Progenitor cell of endocrine pancreas (in vitro differentiated cells): ENCODE measurements around the gene ABO. TPM values are rescaled to one million over a fixed set of nuclear protein-coding genes. Genes with fewer than 3 reads are reported as not detected.

Source experiments
- DNase-seq: peaks from one replicate; pipeline ENCODE4 v3.0.0; 2021; ENCODE audit warnings: low spot score; ENCODE audit not compliant: unreplicated experiment
- H3K27ac Mint-ChIP-seq: 2 replicates; pipeline ENCODE4 v1.8.0; 2021; ENCODE audit warnings: mild to moderate bottlenecking, moderate library complexity, mixed read lengths
- H3K27me3 Mint-ChIP-seq: 2 replicates; pipeline ENCODE4 v1.8.0; 2021; ENCODE audit warnings: mixed read lengths
- H3K36me3 Mint-ChIP-seq: 2 replicates; pipeline ENCODE4 v1.8.0; 2022; ENCODE audit warnings: mixed read lengths; ENCODE audit not compliant: insufficient read depth
- H3K4me1 Mint-ChIP-seq: 2 replicates; pipeline ENCODE4 v1.8.0; 2021; ENCODE audit warnings: low read depth, mixed read lengths
- H3K4me3 Mint-ChIP-seq: 2 replicates; pipeline ENCODE4 v1.8.0; 2021; ENCODE audit warnings: low read depth, mild to moderate bottlenecking, moderate library complexity, mixed read lengths
- H3K9me3 Mint-ChIP-seq: 2 replicates; pipeline ENCODE4 v1.8.0; 2021; ENCODE audit warnings: low read depth, mixed read lengths
- CTCF ChIP-seq: fragments of 200-600 bp; sonication (generic); IDR thresholded peaks from one replicate; pipeline ENCODE4 v1.5.0; 2021; ENCODE audit warnings: antibody characterized with exemption, mild to moderate bottlenecking; ENCODE audit not compliant: unreplicated experiment
- total RNA-seq: library from RNA; stranded (reverse); gene quantifications from 2 replicates; pipeline ENCODE4 v1.2.1, GENCODE V29; 2021

ABO gene
- total RNA-seq, 1 donor from 2014 or later: 10.3 TPM

GRCh38 chr9:133246991-133247390 is 28.0 kb downstream of the ABO start:
- H3K27me3 Mint-ChIP-seq: no peaks in the 10 kb centered on the region
- TF ChIP-seq CTCF: no peak
- no peaks in the 10 kb centered on the region for H3K36me3 Mint-ChIP-seq
- no peak overlapping the region for H3K4me3 Mint-ChIP-seq
- peaks cover 25% of the 10 kb centered on the region for H3K4me1 Mint-ChIP-seq
- DNase-seq: no peak
- H3K27ac Mint-ChIP-seq: no peak overlapping the region
- no peaks in the 10 kb centered on the region for H3K9me3 Mint-ChIP-seq

GRCh38 chr9:133246562-133246961 is 28.4 kb downstream of the ABO start:
- no peaks in the 10 kb centered on the region for H3K27me3 Mint-ChIP-seq
- no peaks in the 10 kb centered on the region for H3K9me3 Mint-ChIP-seq
- H3K4me3 Mint-ChIP-seq: no peak overlapping the region
- H3K27ac Mint-ChIP-seq: no peak overlapping the region
- no peak for DNase-seq
- no peak for TF ChIP-seq CTCF
- H3K36me3 Mint-ChIP-seq: no peaks in the 10 kb centered on the region
- peaks cover 28% of the 10 kb centered on the region for H3K4me1 Mint-ChIP-seq

- TF ChIP-seq CTCF: no peak
- Mint-ChIP-seq H3K27me3 (no peaks in the 10 kb centered on the region), H3K9me3 (no peaks in the 10 kb centered on the region), H3K4me3 (no peak overlapping the region), H3K36me3 (no peaks in the 10 kb centered on the region), H3K4me1 (peaks cover 16% of the 10 kb centered on the region), H3K27ac (no peak overlapping the region)
- no peak for DNase-seq
Observed at GRCh38 chr9:133242991-133243390, 32.0 kb downstream of the ABO start.

- TF ChIP-seq CTCF: no peak
- no peak for DNase-seq
- peaks cover 17% of the 10 kb centered on the region for H3K4me1 Mint-ChIP-seq
- no peak overlapping the region for H3K4me3 Mint-ChIP-seq
- H3K36me3 Mint-ChIP-seq: no peaks in the 10 kb centered on the region
- H3K27me3 Mint-ChIP-seq: no peaks in the 10 kb centered on the region
- no peaks in the 10 kb centered on the region for H3K9me3 Mint-ChIP-seq
- no peak overlapping the region for H3K27ac Mint-ChIP-seq
Observed at GRCh38 chr9:133242241-133242640, 32.8 kb downstream of the ABO start.

- Mint-ChIP-seq H3K36me3 (no peaks in the 10 kb centered on the region), H3K4me1 (peaks cover 17% of the 10 kb centered on the region), H3K27me3 (no peaks in the 10 kb centered on the region), H3K9me3 (no peaks in the 10 kb centered on the region), H3K4me3 (no peak overlapping the region), H3K27ac (no peak overlapping the region)
- no peak for TF ChIP-seq CTCF
- DNase-seq: no peak
Observed at GRCh38 chr9:133239533-133240090, 35.4 kb downstream of the ABO start.
